ENCODE measurements around the gene DDX42.

DNA sequence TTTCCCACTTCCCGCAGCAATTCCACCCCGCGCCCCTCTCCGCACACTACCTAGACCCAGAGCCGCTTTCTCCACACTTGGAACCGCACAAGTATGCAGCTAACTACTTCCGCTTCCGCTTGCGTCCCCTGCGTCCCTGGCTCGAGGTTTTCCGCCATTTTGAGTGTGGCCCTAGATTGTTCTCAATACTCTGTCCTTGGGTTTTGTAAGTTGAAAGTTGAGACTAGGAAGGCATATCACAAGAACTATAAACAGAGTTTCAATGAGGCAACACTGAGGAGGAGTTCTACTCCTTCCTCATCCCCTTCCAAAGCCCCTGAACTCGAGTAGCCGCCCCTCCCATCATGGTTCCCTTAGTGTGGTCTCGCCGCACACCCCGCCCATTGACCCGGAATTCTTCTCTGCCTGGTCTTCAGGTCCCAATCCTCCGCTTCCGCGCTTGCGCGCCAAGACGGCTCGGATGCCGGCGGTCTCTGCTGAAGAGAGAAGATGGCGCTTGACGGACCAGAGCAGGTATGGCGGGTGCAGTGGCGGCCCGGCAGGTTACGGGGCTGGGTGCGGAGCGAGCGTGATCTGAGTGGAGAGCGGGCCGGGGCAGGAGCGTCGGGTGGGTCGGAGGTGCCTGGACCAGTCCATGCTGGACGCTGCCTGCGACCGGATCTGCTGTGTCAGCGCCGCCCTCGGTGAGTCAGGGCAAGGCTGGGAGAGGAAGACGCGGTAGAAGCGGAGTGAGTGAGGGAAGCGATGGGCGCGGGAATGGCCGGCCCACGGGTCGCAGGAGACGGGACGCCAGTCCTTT, 53.2 kb downstream of the DDX42 start, which contains the start of the genes FTSJ3 and PSMC5:
- TF ChIP-seq, protein P1, sequence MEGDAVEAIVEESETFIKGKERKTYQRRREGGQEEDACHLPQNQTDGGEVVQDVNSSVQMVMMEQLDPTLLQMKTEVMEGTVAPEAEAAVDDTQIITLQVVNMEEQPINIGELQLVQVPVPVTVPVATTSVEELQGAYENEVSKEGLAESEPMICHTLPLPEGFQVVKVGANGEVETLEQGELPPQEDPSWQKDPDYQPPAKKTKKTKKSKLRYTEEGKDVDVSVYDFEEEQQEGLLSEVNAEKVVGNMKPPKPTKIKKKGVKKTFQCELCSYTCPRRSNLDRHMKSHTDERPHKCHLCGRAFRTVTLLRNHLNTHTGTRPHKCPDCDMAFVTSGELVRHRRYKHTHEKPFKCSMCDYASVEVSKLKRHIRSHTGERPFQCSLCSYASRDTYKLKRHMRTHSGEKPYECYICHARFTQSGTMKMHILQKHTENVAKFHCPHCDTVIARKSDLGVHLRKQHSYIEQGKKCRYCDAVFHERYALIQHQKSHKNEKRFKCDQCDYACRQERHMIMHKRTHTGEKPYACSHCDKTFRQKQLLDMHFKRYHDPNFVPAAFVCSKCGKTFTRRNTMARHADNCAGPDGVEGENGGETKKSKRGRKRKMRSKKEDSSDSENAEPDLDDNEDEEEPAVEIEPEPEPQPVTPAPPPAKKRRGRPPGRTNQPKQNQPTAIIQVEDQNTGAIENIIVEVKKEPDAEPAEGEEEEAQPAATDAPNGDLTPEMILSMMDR (IDR thresholded peaks at IDR 0.05): peak; percentile 72
- TF ChIP-seq EZH2 (IDR thresholded peaks at IDR 0.05; ENCODE audit: borderline replicate concordance, insufficient read depth, low read depth, low read length, poor library complexity, severe bottlenecking): no peak
